ENCODE data around the gene KIAA1210.

GRCh38 chrX:119028733-119029330 lies 98.8 kb downstream of the KIAA1210 start:
- TF ChIP-seq EP300 (IDR thresholded peaks at IDR 0.05; ENCODE audit: borderline replicate concordance) (no peak), TAF1 (IDR thresholded peaks at IDR 0.05; ENCODE audit: low read depth) (no peak), ZBTB7A (IDR thresholded peaks at IDR 0.05; ENCODE audit: low read depth) (no peak), CREB1 (IDR thresholded peaks at IDR 0.05; ENCODE audit: low read depth) (no peak), MAX (IDR thresholded peaks at IDR 0.05) (no peak), TEAD4 (IDR thresholded peaks at IDR 0.05) (no peak), TCF12 (IDR thresholded peaks at IDR 0.05; ENCODE audit: low read depth) (no peak), YY1 (IDR thresholded peaks at IDR 0.05; ENCODE audit: low read depth) (no peak), RAD21 (IDR thresholded peaks at IDR 0.05; ENCODE audit: low read depth) (no peak)
